ENCODE measurements around the gene PSIP1.

DNA sequence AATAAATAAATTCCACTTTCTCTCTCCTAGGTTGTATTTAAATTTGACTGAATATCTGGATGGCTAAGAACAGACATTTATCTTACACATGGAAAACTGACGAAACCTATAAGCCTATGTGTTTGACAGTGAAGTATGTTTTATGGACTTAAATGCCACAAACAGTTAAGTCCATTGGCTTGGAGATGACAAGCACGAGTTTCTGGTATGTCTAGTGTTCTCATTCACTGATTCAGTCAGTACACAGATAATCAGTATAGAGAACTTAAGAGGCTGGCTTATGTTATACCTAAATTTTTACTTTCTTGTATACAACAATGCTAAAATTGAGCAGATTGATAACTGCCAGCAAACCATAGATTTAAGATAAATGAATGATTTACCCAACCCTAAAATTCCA, 49.2 kb downstream of the PSIP1 start:
- TF ChIP-seq EZH2 (IDR thresholded peaks at IDR 0.05; ENCODE audit: low read length, missing control alignments): no peak
- TF ChIP-seq, protein P1, sequence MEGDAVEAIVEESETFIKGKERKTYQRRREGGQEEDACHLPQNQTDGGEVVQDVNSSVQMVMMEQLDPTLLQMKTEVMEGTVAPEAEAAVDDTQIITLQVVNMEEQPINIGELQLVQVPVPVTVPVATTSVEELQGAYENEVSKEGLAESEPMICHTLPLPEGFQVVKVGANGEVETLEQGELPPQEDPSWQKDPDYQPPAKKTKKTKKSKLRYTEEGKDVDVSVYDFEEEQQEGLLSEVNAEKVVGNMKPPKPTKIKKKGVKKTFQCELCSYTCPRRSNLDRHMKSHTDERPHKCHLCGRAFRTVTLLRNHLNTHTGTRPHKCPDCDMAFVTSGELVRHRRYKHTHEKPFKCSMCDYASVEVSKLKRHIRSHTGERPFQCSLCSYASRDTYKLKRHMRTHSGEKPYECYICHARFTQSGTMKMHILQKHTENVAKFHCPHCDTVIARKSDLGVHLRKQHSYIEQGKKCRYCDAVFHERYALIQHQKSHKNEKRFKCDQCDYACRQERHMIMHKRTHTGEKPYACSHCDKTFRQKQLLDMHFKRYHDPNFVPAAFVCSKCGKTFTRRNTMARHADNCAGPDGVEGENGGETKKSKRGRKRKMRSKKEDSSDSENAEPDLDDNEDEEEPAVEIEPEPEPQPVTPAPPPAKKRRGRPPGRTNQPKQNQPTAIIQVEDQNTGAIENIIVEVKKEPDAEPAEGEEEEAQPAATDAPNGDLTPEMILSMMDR (conservative IDR thresholded peaks at IDR 0.05 in 1 of 2, IDR thresholded peaks at IDR 0.05 in 1 of 2; ENCODE audit: low read depth in 1 of 2, low read length in 2 of 2): no peak

Data from fibroblast of lung (primary cell).